Right lobe of liver (tissue), 6 donors: Measurements from ENCODE around the gene GNMT. TPM values are rescaled to one million over a fixed set of nuclear protein-coding genes. Genes with fewer than 3 reads are reported as not detected.
A peak's percentile ranks its signal among the peaks of the same experiment; 100 is the strongest.

Experiments
- ATAC-seq, 4 donors: fragments of 200-7000 bp; cut with Tn5 transposase; one replicate each; pipeline ENCODE4 v1.9.1; 2020; ENCODE audit warnings: mild to moderate bottlenecking in 4 of 4, moderate library complexity in 4 of 4
- DNase-seq, 3 donors: peaks; one replicate each; pipeline ENCODE4 v3.0.0-alpha.2; 2020
- H3K27ac ChIP-seq, 3 donors: fragments of 200-600 bp; one replicate each; pipeline ENCODE4 v1.8.0; 2022
- H3K27me3 ChIP-seq, 2 donors: fragments of 200-600 bp; one replicate each; pipeline ENCODE4 v1.8.0; 2022
- H3K36me3 ChIP-seq, 4 donors: fragments of 200-600 bp; sonication (generic) in 1 of 4; one replicate each; pipeline versions ENCODE4 v1.5.1 to v1.8.0; 2017 to 2022; ENCODE audit warnings: control low read depth in 1 of 4
- H3K4me1 ChIP-seq, 4 donors: fragments of 200-600 bp; sonication (generic) in 1 of 4; one replicate each; pipeline versions ENCODE4 v1.5.1 to v1.8.0; 2017 to 2022; ENCODE audit warnings: control low read depth in 1 of 4
- H3K4me3 ChIP-seq, 3 donors: fragments of 200-600 bp; one replicate each; pipeline ENCODE4 v1.8.0; 2022
- H3K9me3 ChIP-seq, 4 donors: fragments of 200-600 bp; sonication (generic) in 1 of 4; one replicate each; pipeline versions ENCODE4 v1.5.1 to v1.8.0; 2017 to 2022; ENCODE audit warnings: control low read depth in 1 of 4
- POLR2A ChIP-seq: fragments of 450-650 bp; IDR thresholded peaks from one replicate; pipeline ENCODE4 v1.6.1; 2017; ENCODE audit warnings: antibody characterized with exemption, mild to moderate bottlenecking
- WGBS: methylation state at CpG from one replicate; pipeline ENCODE4 v1.1.6; 2018; ENCODE audit warnings: low coverage, low lambda C conversion rate; ENCODE audit not compliant: insufficient coverage; ENCODE audit errors: missing lambda C conversion rate; 5-methylcytosine and 5-hydroxymethylcytosine counted together
- intact Hi-C, 2 donors: fragments of 100-400 bp; cut with DNase I; formaldehyde crosslinking; loops; one replicate each; pipeline versions ENCODE4 v1.11.2 to v1.14.1; 2022
- total RNA-seq, 6 experiments: library from RNA; depleted of rRNA in 2 of 6; stranded (reverse); fragments of >200 nt in 2 of 6; fragmentation: NEBNext Ultra II Directional in 3 of 6; extraction: Animal tissue kit (Norgen Biotek cat#: 25700) in 3 of 6; gene quantifications; one replicate each; pipeline versions ENCODE4 v1.1.0 to v1.2.4, GENCODE V29; 2016 to 2023
- TF ChIP-seq, protein P1 (sequence below), 4 donors: fragments of 200-600 bp in 3 of 4; fragments of 450-650 bp in 1 of 4; IDR thresholded peaks; one replicate each; pipeline versions ENCODE4 v1.5.1 to v1.8.0; 2016 to 2022; ENCODE audit warnings: antibody characterized with exemption in 4 of 4, mild to moderate bottlenecking in 2 of 4
- donor health status: DM: no; HTN: yes; CAD: no.
- donor health status: DM: no; HTN: no; CAD: no.
- donor health status: DM: no; HTN: no; CAD: no.
- donor health status: DM: no; HTN: yes; CAD: no.
- donor health status: DM: no; HTN: yes; CAD: no.

The GNMT gene
- total RNA-seq, 6 experiments from 2014 or later, result 13.7 to 470 (median 107) TPM

DNA sequence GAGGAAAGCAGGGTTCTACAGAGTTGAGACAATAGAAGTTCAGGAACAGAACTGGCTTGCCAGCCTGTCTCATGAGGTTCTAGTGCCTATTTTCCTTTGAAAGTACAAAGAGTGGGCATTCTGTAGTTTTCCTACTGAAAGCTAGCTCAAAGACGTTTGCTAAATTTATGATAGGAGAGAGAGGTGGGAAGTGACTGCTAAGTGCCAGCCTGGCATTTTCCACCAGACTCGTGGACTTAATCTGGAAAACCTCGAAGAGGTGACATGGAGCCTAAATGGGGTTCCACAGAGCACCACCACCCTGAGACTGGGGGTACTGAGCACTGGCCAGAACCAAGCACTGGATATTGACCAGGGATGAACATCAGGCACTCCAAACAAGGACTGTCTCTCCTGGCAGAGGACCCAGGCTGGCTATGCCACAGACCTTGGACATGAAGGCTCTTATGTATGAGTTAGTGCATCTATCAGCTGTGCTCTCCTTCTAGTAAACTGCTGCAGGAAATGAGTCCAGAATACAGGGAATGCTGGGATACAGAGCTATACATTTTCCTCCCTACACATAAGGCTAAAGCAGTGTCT lies 11.3 kb downstream of the GNMT start:
- H3K9me3 ChIP-seq, result no peaks in the 10 kb centered on the region
- no peak overlapping the region for H3K4me3 ChIP-seq
- intact Hi-C loops, result no loop called here
- H3K27ac ChIP-seq, result no peak overlapping the region
- 80% methylated on average over 2 of the region's 3 CpGs for WGBS
- ATAC-seq, result no peak
- H3K36me3 ChIP-seq, result peaks cover 0 to 4% (median 2%) of the 10 kb centered on the region in 4 donors
- DNase-seq, result no peak
- TF ChIP-seq, protein P1, sequence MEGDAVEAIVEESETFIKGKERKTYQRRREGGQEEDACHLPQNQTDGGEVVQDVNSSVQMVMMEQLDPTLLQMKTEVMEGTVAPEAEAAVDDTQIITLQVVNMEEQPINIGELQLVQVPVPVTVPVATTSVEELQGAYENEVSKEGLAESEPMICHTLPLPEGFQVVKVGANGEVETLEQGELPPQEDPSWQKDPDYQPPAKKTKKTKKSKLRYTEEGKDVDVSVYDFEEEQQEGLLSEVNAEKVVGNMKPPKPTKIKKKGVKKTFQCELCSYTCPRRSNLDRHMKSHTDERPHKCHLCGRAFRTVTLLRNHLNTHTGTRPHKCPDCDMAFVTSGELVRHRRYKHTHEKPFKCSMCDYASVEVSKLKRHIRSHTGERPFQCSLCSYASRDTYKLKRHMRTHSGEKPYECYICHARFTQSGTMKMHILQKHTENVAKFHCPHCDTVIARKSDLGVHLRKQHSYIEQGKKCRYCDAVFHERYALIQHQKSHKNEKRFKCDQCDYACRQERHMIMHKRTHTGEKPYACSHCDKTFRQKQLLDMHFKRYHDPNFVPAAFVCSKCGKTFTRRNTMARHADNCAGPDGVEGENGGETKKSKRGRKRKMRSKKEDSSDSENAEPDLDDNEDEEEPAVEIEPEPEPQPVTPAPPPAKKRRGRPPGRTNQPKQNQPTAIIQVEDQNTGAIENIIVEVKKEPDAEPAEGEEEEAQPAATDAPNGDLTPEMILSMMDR (IDR thresholded peaks at IDR 0.05), result no peak
- TF ChIP-seq POLR2A, result no peak
- peaks cover 0 to 18% (median 0%) of the 10 kb centered on the region in 4 donors for H3K4me1 ChIP-seq
- no peaks in the 10 kb centered on the region for H3K27me3 ChIP-seq

- Histone ChIP-seq H3K27me3 (no peaks in the 10 kb centered on the region), H3K9me3 (no peaks in the 10 kb centered on the region), H3K27ac (no peak overlapping the region), H3K36me3 (peaks cover 0 to 3% (median 0%) of the 10 kb centered on the region in 4 donors), H3K4me3 (no peak overlapping the region), H3K4me1 (peaks cover 0 to 30% (median 2%) of the 10 kb centered on the region in 4 donors)
- no peak for ATAC-seq
- intact Hi-C loops, result no loop called here
- 71% methylated on average over 3 of the region's 3 CpGs for WGBS
- DNase-seq, result no peak
- no peak for TF ChIP-seq POLR2A
- TF ChIP-seq, protein P1 (IDR thresholded peaks at IDR 0.05), result no peak
Measured at GRCh38 chr6:42973926-42974325, 13.4 kb downstream of the GNMT start.

DNA sequence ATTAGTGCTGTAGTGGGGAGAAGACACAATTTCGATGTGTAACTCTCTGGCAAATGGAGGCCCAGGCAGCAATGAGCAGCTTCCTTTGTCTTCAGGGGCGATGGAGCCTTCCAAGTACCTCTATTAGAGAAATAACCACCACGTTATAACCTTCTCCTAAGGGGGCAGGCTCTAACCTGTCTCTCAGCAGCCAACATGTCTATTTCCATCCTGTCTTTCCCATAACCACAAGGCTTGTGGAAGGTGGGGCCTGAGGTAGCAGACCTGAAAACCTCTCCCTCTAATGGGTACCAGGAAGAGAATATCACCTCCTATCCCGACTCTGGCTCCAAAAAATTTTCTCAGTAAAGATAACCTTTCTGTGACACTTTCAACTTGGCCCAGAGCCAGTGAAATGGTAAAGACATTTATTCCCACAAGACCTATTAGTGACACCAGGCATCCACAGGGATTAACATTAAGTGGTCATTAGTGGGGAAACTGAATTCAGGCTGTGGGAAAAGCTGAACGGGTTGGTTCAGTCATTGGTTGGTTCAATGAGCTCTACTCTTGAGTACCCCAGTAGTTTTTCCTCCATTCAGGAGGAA lies 14.5 kb downstream of the GNMT start:
- H3K36me3 ChIP-seq, result no peaks in the 10 kb centered on the region
- DNase-seq, result no peak
- H3K27ac ChIP-seq, result no peak overlapping the region
- intact Hi-C loops, result no loop called here
- 75% methylated on average over 5 of the region's 5 CpGs for WGBS
- no peaks in the 10 kb centered on the region for H3K27me3 ChIP-seq
- no peak for TF ChIP-seq POLR2A
- TF ChIP-seq, protein P1 (IDR thresholded peaks at IDR 0.05), result no peak
- peaks cover 0 to 29% (median 2%) of the 10 kb centered on the region in 4 donors for H3K4me1 ChIP-seq
- no peak for ATAC-seq
- no peaks in the 10 kb centered on the region for H3K9me3 ChIP-seq
- H3K4me3 ChIP-seq, result no peak overlapping the region

- TF ChIP-seq POLR2A, result no peak
- TF ChIP-seq, protein P1 (IDR thresholded peaks at IDR 0.05), result no peak
- Histone ChIP-seq H3K4me3 (peak overlapping the region; percentile 85 to 99 (median 95)), H3K9me3 (no peaks in the 10 kb centered on the region), H3K36me3 (no peaks in the 10 kb centered on the region), H3K27me3 (no peaks in the 10 kb centered on the region), H3K27ac (peak overlapping the region; percentile 77 to 87 (median 82)), H3K4me1 (peaks cover 0 to 20% (median 2%) of the 10 kb centered on the region in 4 donors)
- intact Hi-C loops, result no loop called here
- peak; percentile 39 to 52 (median 41) for ATAC-seq
- peak in 2 of 3 donors; percentile 43 to 62 for DNase-seq
- 0% methylated on average over 5 of the region's 28 CpGs for WGBS
Measured at GRCh38 chr6:42978487-42978838, 17.9 kb downstream of the GNMT start.
